NOMO-1 treated with dmso at 0.1 percent for 144 hours (cell line): ENCODE data around the gene BCR.

Source experiments
- DNase-seq: peaks from one replicate; lab custom pipeline; 2025; ENCODE audit not compliant: unreplicated experiment; lab: John Stamatoyannopoulos, UW

BCR gene

DNA sequence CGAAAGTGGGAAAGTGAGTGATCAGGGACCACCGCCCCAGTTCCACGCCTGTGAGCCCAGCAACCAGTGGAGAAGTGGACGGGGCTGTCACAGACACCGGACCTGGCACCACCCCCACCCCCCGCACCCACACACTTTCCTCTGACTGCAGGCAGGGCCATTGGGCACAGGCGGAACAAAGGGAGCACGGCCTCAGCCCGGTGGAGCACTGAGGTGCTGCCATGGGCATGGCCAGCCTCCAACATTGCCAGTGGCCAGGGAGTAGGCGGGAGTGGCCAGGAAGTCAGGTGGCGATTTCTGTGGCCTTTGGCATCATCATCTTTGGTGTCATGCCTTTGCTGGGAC is 78.5 kb downstream of the BCR start:
- DNase-seq = no peak

DNA sequence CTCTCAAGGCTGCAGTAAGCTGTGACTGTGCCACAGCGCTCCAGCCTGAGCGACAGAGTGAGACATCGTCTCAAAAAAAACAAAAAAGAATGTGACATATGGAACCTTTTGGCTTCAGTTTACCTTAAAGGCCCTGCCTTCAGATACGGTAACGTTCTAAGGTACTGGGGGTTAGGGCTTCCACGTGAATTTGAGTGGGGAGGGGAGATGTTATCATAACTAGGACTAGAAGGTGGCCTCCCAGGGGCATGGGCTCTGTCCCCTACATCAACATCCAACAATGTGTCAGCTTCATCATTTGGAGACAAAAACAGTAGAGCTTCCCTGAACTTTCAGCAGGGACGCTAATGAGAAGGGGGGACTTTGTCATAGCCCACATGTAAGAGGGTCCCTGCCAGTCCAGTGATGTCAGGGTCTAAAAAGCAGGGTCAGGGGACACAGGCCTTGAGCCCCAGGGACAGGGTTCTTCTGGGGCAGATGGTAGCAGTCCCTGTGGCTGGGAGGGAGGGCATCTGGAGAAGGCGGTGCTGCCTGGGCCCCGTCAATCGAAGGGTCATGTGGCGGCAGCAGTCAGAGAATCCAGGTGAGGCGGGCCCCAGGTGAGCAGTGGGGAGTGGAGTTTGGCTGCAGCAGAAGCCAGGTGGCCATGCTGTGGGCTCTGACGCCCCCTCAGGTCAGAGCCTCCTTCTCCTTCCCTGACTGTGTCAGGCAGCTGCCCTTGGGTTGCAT is 79.8 kb downstream of the BCR start:
- no peak for DNase-seq

DNA sequence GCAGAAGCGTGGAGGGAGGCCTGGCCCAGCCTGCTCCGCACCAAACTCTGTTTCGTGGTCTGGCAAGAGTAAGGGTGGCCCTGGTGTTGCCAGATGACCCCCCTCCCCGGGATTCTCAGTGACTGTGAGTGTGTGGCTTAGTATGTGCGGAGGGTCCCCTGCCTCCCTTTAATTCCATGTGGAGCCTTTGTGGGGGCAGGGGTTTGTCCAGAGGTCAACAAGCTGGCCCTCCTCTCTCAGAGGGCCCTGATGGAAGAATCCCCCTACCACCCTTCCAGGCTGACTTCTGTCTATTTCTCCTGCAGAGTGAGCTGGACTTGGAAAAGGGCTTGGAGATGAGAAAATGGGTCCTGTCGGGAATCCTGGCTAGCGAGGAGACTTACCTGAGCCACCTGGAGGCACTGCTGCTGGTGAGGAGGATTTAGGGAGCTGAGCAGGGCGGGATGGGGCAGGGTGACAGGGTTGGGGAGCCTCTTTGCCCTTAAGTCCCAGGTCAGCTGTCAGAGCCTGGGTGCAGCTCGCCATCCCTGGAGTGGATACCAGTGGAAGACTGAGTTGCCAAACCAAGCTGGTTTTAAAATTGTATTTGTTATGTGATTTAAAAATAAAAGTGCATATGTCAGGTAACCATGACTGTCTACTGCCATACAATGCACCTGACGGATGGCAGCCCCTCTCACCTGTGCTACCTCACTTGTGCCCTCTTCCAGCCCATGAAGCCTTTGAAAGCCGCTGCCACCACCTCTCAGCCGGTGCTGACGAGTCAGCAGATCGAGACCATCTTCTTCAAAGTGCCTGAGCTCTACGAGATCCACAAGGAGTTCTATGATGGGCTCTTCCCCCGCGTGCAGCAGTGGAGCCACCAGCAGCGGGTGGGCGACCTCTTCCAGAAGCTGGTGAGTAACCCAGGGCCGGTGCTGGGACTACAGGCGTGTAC is 80.6 kb downstream of the BCR start:
- no peak for DNase-seq

DNA sequence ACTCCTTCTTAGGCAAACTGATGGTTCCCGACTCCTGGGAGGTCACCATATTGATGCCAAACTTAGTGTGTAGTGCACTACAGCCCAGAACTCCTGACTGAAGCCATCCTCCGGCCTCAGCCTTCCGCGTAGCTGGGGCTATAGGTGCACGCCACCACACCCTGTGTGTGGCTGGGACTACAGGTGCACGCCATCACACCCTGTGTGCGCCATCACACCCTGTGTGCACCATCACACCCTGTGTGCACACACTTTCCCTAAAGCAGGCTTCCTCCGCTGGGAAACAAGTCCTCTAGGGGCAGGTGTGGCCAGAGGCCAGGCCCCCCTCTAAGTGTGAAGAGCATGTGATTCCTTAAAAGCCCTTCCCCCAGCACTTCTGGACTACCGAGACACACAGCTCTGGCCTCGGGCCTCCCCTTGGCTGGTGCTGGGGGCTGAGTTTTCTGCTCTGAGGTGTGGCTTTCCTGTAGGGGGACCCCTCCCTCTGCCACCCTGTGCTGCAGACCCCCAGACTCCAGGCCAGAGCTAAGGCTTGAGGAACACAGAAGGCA is 81.7 kb downstream of the BCR start:
- DNase-seq = no peak

DNA sequence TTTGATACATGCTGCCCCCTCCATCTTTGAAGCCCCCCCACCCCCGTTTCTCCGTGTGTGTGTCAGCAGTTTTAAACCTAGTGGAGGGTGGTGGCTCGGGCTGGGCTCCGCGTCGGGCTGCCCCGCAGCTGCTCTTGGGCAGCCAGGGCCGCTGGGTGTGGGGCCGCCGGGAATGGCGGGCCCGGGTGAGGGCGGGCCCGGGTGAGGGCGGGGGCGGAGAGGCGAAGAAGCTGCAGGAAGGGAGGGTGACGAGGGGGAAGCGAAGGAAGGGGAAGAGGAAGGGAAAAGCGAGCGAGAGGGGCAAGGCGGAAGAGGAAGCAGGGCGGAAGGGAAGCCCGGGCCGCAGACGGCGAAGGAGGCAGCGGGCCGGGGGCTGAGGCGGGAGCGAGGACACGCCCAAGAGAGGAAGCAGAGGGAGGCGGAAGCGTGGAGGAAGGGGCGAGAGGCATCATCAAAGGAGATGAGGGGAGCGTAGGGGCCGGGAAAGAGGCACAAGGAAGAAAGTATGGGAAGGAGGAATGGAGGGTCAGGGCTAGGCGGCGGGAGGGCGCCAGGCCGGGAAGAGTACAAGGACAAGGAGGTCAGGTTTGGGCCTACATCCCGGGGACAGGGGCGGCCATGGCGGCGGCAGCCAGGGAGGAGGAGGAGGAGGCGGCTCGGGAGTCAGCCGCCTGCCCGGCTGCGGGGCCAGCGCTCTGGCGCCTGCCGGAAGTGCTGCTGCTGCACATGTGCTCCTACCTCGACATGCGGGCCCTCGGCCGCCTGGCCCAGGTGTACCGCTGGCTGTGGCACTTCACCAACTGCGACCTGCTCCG is 82.4 kb downstream of the BCR start:
- no peak for DNase-seq

DNA sequence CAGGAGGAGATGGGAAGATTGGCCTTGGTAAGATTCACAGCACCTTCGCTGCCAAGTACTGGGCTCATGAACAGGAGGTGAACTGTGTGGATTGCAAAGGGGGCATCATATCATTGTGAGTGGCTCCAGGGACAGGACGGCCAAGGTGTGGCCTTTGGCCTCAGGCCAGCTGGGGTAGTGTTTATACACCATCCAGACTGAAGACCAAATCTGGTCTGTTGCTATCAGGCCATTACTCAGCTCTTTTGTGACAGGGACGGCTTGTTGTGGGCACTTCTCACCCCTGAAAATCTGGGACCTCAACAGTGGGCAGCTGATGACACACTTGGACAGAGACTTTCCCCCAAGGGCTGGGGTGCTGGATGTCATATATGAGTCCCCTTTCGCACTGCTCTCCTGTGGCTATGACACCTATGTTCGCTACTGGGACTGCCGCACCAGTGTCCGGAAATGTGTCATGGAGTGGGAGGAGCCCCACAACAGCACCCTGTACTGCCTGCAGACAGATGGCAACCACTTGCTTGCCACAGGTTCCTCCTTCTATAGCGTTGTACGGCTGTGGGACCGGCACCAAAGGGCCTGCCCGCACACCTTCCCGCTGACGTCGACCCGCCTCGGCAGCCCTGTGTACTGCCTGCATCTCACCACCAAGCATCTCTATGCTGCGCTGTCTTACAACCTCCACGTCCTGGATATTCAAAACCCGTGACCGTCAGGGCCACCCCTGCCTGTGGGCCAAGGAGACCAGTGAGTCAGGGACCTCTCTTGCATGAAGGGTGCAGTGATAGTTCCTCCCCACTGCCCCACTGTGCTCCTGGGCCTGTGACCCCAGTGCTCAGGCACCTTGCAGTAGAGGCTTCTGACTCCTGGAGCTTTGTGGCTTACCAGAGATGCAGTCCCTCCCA is 83.6 kb downstream of the BCR start:
- DNase-seq = no peak

DNA sequence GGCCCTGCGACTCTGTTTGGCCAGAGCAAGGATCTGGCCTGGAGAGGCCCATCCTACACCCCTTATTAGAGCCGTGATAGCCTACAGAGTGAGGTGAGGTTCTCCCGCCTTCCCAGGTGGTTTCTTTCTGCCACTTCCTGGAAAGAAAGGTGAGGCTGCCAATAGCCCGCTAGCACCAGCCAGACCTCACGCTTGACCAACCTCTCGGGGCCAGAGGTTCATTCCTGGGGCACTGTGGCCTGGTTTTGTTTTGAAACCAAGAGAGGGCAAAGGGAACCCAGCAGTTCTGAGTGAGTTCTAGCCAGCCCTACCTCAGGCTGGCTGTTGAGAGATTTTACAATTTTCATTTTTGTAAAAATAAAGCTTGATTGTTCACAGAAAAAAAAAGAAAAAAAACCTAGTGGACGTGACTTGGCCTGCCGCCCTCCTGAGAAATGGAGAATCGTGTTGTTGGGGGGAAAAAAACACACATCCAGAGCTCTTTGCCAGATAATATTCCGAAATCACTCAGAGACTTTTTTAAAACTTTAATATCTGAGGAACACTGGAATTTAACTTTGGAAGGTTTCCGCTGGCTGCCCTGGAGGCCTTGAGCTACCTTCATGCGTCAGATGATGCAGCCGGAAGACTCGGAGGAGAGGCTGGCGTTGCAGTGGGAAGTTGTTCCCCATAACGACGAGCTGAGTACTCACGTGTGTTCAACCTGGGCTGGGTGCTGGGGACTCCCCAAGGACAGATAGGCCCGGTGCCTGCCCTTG is 84.5 kb downstream of the BCR start:
- no peak for DNase-seq

DNA sequence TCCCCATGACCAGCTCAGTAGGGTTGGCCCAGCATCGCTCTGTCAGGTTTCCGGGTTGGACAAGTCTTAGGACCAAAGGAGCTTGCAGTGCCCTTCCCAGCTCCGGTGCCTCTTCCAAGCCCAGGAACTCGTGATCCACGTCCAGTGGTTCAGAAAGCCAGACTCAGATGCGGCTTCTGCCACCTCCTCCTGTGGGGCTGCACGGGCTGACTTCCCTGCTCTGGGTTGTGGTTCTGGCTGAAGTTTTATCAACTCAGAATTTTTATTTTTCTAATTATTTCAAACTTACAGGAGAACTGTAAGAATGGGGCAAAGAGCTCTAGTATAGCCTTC is 85.0 kb downstream of the BCR start:
- no peak for DNase-seq

DNA sequence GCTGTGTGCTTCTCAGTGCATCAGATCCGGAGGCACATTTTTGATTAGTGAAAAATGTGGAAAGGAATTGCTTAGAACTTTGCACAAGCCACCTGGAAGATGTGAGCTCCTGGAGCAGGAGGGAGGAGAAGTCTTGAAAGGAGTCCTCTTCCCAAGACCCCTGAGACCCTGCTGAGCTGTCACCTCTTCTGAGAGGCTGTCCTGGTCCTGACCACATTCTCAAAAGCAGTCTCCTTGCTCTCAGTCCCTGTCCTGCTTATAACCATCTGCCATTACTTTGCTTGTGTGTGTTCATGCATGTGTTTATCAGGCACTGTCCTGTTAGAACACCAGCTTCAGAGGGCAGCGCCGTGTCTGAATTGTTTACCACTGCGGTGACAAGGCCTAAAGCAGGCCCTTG is 86.5 kb downstream of the BCR start:
- no peak for DNase-seq

DNA sequence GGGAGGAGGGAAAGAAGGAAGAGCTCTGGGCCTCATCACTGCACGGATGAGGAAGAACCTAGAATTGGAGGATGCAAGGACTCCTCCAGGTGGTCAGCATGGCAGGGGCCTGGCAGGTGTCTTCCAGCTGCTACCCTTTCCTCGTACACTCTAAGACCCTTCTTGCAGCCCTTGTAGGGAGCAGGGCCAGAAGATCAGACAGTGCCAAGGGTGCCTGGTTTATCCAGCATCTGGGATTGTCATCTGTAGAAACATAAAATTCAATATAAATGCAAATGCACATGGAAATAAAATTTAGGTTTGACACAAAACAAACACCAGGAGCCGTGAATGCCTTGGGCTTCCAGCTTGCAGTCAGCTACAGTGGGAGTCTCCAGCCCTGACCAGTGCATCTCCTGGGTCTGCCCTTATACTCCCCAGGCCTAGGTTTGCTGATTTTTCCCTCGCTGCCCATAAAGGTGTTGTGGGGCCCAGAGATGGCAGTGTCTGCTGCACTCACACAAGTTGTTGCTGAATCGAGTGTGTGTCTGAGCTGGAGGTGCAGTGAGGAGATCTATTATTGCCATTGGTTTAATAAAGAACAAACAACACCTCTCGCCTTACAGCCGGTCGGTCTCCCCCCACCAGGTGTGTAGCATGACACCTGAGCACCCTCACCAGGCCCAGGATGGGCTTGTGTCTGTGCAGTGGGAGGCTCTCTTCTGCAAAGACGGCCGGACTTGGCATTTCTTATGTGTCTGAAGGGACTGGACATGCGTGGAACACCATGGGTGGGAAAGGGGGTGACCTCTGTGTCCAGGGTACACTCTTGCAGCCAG is 87.1 kb downstream of the BCR start:
- no peak for DNase-seq

DNA sequence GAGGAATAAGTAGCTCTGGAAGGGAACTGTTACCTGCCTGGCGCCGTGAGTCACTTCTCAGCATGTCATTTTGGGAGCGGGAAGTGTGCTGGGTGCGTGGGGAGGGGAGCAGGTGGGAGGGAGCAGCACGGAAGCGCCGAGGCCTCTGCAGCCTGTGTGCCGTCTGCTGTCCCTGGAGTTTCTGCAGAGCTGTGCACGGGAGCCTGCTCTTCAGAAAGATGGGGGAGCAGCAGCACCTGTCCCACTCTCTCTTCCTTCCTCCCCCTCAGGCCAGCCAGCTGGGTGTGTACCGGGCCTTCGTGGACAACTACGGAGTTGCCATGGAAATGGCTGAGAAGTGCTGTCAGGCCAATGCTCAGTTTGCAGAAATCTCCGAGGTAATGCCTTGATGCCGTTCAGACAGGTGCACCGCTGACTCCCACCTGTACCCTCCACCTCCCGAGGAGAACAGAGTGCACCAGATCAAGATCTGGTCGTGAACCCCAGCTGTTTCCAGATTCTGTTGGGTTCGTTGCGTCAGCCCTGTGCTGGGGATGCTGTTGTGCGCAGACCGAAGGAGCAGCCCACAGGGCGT is 87.9 kb downstream of the BCR start:
- no peak for DNase-seq

DNA sequence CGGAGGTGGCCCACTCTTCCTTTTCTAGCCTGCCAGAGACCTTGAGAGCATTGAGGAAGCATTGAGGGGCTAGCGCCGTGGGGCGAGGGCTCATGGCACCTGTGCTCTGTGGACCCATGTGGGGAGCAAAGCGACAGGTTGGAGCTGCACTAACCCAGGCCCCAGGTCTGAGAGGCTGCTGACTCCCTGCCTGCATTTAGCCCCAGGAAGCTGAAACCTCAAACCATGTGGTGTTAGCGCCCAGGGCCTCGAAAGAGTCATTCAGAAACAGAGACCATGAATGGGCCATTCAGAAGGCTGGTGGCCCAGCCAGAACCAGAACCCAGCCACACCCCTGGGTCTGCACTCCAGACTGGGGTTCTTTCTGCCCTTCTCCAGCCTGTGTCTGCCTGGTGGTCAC is 88.6 kb downstream of the BCR start:
- no peak for DNase-seq

DNA sequence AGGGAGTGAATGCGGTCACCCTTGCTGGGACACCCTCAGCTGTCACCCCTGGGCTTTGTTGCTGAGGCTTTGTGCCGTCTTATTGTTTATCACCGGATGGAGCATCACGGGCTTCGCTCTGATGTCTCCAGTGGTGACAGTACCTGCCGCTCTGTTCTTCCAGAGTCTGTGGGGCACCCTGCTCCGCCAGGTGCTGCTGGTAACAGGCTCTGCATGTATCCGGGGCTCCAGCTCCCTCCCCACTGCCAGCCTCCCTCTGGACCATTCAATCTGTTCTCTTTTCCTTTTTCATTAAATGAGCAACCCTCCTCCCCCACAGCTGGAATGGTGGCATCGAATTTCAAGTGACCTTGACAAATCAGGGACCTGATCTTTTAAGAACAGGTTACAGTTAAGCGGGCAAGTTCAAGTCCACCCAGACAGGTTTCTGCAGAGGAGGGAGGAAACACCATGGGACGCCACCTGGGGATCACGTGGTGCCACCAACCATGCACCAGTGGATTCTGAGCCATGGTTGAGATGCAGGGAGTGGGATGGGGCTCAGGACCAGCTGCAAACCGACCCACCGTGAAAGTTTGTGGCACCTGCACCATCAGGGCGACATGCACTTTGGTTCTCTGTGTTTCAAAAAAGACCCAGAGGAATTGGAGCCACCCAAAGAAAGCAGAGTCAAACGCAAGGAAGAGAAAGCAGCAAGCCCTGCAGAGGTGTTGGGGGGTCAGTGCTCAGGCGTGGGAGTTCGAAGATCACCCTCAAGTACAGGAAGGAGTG is 89.3 kb downstream of the BCR start:
- no peak for DNase-seq

DNA sequence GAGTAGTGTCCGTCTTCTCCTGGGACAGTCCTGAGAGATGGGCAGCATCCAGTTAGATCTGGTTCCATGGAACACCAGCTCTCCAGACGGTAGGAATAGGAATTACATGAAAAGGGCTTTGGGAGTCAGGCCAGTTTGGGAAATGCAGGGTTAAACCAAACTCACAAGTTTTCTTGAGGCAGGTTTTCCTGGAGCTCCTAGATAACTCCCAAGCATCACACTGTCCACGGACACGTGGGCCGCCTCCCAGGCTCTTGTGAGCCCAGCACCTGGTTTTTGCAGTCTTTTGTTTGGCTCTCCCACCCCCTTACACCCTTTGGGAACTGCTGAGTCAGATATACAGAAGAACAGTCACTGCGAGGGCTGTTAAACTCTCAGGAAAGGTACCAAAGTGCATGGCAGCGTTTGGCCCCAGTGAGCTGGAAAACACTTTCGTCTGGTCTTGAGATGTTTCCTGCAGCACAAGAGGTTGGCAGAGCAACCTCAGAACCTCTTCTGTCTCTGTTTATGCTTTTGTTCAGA is 90.0 kb downstream of the BCR start:
- no peak for DNase-seq

DNA sequence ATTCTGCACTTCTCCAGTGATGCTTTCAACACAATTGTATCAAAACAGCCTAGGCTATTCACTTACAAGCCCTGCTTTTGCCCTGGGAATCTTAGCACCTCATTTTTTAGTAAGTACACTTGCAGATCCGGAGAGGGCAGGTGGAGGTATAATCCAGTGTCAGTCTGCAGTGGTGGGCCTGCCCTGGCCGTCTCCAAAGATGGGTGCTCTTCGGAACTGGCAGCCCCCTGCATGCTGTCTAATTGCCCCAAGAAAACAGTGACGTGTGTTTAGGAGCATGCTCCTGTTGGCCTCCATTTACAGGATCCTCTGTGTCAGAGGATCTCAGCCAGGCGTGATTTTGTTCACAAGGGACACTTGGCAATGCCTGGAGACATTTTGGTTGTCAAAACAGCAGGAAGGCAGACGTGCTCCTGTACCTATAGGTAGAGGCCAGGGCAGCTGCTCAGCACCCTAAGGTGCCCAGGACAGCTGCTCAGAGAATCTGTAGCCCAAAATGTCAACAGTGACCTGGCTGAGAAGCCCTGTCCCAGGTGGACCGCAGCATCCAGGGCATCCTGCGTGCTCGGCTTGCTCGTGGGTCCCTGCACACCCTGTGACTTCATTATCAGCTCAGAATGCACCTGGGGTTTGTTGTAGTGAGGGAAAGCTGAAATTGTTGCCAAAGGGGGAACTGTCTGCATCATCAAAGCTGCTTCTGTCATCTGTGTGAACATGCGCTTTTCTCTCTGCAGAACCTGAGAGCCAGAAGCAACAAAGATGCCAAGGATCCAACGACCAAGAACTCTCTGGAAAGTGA is 90.7 kb downstream of the BCR start:
- DNase-seq = no peak

DNA sequence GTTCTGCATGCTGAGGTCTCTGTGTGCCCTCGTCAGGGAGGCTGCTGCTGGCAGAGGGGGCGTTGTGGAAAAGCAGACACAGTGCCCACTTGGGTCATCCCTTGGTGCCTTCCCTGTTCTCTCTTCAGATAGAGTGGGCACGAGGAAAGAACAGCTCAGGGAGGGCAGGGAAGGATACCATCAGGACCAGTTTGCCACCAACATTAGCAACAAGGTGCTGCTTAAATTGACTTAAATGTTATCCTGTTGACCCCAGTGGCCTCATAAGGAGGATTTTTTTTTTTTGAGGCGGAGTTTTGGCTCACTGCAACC is 91.2 kb downstream of the BCR start:
- DNase-seq = no peak

DNA sequence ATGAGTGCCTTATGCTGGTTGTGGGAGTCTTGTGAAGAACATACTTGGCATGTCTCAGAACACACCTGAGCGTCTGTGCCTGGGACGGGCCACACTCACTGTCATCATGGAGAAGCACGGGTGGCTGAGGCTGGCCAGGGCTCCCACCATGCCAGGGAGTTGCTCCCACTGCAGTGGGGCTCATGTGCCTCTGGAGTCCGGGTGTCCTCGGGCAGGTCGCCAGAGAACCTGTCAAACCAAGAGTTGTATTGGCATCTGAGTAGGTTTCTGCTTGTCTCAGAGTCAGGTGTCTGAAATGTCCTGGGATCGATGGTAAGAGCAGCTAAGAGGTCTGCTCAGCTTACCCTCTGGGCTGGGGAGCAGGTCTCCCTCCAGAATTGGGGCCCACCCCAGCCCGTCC is 92.1 kb downstream of the BCR start:
- no peak for DNase-seq
